ENCODE data around the gene SH3PXD2A.
A peak's percentile ranks its signal among the peaks of the same experiment; 100 is the strongest.

Gene SH3PXD2A

DNA sequence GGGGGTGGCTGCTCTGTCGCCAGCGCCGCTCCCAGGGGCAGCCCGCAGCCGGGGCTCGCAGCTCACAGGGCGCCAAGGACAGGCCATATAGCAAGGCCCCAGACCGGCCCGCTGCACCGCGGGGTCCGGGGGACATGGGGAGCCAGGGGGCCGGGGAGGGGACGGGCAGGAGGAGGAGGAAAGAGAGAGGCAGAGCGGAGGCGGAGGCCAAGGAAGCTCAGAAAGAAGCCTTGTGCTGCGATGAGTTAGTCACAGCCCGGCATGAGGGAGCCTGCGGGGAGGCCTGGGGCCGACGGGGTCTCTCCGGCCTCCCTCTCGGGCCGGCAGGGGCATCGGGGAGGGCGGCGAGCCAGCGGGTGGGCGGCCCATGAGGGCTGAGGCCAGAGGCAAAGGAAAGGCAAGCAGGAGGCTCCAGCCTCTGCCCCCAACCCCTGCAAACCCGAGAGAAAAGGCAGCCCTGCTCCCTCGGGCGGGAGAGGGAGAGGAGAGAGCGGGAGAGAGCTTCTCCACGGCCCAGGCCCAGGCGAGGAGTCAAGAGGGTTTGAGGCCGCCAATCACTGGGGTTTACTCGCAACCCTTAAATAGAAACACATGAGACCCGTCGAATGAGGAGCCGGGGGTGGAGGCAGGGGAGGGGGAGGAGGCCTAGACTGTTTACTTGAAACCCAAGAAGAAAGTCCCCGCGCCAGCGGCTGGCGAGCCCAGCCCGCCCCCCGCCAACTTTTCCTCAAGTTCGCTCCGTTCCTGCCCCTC, 194.0 kb downstream of the SH3PXD2A start:
- no peak for TF ChIP-seq POLR2A (IDR thresholded peaks at IDR 0.05; ENCODE audit: low read depth, low read length)
- no peak for FAIRE-seq
- DNase-seq (ENCODE audit: insufficient read length, low spot score): no peak

DNA sequence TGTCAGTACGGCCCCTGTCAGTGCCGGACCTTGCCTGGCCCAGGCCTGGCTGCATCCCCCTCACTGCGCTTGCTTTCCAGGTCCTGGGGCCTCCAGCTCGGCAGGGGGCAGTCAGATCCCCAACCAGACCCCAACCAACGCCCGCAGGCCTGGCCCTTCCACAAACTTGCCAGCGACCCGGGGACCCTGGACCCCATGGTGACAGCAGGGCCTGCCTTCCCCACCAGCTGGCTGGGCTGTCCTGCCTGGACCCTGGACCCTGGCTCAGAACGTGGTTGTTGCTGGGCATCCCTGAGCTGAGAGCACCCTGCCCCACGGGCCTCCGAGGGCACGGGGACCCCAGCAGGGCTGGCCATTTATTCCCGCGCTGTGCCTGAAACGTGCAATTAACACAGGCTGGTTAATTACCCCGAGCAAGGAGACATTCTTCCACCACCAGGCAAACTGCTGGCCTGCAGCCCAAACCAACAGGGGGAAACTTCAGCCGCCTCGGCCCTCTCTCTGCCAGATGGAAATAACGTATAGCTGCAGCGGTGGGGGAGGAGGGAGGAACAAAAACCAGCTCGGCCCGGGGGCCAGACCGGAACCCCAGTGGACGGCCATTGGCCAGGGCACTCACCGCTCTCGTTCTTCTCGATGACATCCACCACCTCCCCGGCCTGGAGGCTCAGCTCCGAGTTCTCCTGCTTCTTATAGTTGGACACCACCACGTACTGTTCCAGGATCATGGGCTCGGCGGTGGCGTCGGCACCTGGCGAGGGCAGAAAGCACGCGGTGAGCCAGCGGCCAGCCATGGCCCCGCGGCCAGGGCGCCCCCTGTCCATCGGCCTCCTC, 194.8 kb downstream of the SH3PXD2A start:
- DNase-seq (ENCODE audit: insufficient read length, low spot score): no peak
- TF ChIP-seq POLR2A (IDR thresholded peaks at IDR 0.05; ENCODE audit: low read depth, low read length): 0 out of 2 replicates have a peak, but pooled peaks have one; percentile 6
- no peak for FAIRE-seq

DNA sequence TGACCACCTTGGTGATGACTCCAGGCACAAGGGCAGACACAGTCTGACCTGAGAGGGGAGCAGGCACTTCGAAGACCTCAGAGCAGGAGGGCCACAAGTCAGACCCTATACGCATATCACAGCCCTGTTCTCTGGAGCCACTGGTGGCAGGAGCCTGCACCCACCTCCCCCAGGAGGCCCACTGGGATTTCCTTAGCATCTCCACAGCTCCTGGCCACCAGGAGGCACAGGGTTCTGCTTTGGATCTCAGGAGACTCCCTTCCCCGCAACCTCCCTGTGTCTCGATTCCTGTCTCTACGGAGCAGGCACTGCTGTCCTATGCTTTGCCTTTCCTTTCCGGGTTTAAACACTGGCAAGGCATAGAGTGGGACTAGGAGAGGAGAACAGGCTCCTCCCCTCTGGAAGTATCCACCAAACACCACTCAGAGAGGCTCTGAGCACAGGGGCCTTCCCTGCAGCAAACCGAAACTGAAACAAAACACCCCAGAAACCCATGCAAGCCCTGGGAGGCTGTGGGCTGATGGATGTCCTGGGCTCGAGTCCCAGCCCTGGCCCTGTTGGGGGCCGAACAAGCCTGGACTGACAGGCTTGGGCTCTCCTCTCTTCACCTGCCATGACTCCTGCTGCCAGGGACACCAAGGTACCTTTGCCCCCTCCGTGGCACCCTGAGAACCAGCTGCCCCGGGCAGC, 195.6 kb downstream of the SH3PXD2A start:
- peak; percentile 48 for TF ChIP-seq POLR2A (IDR thresholded peaks at IDR 0.05; ENCODE audit: low read depth, low read length)
- DNase-seq (ENCODE audit: insufficient read length, low spot score) (peak; percentile 99), FAIRE-seq (peak; percentile 6)

DNA sequence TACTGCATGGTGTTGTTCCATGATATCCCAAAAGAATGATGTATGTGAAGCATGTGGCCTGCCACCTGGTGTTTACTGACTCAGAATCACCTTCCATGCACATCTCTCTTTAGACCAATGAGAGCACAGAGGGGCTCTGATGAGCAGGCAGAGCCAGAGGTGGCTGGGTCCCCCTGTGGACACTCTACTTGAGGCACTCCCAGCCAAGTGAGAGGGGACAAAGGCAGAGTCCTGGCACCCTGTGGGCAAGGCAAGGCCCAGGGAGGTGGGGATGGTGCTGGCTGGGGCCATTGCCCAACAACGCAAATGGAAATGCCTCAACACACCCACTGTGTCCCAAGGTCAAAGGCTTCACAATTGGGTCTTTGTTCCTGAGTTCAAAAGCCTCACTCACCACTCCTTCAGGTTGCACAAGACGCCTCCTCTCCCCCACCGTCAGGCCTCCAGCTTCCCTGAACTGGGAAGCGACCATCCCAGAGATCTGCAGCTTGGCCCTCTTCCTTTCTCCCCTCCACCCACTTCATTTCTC, 197.3 kb downstream of the SH3PXD2A start:
- no peak for TF ChIP-seq POLR2A (IDR thresholded peaks at IDR 0.05; ENCODE audit: low read depth, low read length)
- FAIRE-seq (no peak), DNase-seq (ENCODE audit: insufficient read length, low spot score) (no peak)

DNA sequence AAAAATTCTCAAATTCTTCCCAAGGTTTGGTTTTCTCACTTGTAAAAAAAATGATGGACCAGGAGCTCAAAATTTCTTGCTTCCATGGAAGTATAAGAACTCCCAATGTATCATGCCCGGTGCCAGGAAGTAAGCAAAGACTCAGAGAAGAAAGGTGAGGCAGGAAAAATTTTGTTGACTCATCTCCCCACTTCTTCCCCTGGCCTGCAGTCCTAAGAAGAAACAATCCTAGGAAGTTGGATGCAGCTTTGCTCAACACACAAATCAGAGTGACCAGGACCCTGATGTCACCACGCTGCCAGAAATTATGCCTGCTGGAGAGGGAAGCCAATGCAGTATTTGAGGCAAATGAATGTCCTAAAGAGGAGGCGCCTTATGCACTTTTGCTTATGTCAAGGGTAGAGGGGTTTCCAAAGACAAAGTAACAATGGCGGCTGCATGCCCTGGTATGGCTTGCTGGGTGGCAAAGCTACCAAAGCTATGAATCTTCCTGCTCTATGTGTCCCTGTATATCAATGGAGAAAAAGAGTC, 198.2 kb downstream of the SH3PXD2A start:
- no peak for TF ChIP-seq POLR2A (IDR thresholded peaks at IDR 0.05; ENCODE audit: low read depth, low read length)
- FAIRE-seq (no peak), DNase-seq (ENCODE audit: insufficient read length, low spot score) (no peak)

DNA sequence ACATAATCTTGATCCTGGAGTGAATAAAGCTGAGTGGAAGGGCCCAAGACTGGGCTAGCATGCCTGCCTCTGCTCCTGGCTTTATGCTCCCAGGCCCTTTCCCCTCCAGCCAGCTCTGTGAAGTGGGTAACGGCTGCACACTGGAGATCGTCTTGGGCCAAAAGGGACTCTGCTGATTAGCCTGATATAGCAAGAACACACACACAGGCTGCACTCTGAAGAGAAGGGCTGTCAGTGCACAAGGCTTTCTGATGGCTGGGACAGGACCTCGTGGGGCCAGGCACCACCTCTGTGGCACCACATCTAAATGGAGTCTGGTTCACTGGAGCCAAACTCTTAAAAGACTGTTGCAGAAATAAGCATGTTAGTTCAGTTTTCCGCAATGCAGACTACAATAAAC, 200.5 kb downstream of the SH3PXD2A start:
- no peak for TF ChIP-seq POLR2A (IDR thresholded peaks at IDR 0.05; ENCODE audit: low read depth, low read length)
- no peak for DNase-seq (ENCODE audit: insufficient read length, low spot score)
- FAIRE-seq: no peak

DNA sequence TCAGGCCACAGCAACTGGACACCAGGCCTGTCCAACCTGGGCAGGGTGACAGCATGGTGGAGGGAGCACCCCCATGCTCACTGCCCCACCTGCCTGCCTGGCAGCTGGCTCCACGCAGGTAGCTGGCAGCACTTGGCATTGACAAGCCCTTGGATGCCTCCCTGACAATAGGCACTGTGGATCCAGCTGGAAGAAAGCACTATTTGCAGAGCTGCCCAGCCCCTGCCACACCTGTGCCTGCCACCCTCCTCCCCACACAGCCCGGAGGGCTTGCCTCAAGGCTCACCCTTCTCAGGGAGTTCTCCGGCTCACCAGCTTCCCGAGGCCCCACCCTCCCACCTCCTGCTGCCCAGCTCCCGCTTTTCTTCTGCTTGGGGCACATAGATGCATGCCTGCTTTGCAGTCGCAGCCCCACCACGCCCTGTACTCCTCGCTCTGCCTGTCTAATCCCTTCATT, 201.8 kb downstream of the SH3PXD2A start:
- DNase-seq (ENCODE audit: insufficient read length, low spot score) (no peak), FAIRE-seq (no peak)
- no peak for TF ChIP-seq POLR2A (IDR thresholded peaks at IDR 0.05; ENCODE audit: low read depth, low read length)

DNA sequence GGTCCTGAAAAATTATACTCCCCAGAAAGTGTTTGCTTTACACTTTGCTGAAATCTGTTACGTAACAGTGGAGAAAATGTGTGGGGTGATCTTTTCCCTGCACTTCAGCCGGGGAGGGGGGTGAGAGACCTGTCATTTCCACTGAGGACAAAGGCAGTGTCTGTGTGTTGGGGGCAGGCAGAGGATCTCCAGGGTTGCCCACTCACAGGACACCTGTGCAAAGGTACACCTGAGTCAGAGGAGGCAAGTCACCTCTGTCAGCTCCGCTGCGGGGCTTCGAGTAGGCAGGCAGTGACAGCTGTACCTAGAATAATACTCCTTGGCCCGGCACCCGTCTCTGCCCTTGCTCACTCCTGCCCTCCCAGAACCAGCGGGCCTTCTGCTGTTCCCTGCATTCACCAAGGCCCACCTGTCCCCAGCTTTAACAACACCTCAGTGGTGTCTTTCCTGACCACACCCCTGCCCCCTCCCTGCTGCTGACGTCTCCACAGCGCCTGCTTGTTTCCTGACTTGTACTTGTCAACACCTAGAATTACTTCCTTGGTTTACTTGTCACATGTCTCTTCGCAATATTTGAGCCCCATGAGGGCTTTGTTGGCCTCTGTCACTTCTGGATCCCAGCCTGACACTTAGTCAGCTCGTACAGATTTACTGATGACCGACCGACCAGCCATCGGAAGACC, 202.6 kb downstream of the SH3PXD2A start:
- no peak for TF ChIP-seq POLR2A (IDR thresholded peaks at IDR 0.05; ENCODE audit: low read depth, low read length)
- FAIRE-seq: no peak
- DNase-seq (ENCODE audit: insufficient read length, low spot score): no peak

DNA sequence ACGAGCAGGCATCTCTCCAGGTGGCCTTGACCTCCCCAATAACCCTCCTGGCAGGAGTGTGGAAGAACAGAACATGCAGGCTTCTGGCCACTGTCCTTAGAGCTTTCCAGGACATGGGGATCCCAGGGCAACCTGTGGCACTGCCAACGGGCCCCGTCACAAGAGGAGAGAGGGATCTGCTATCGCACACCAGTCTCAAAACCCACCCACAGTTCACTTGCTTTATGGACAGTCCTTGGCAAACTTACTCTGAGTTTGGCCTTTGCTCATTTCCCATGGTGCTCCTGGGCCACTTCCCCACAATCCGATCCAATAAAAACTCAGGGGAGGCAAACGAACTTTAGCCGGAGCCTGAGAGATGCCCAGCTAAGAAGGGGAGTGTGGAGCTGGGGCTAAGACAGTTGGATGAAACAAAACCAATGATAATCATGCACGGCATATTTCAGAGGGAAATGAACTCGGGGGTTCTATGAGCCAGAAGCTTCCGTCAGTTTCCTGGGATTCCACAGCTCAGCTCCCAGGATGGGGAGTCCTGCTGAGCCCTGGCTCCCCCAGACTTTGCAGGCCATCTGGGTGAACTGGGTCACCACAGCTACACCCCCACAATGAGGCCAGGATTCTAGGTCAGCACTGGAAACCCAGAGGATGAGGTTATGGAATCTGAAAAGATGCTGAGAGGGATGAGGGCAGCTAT, 203.4 kb downstream of the SH3PXD2A start:
- no peak for DNase-seq (ENCODE audit: insufficient read length, low spot score)
- no peak for FAIRE-seq
- TF ChIP-seq POLR2A (IDR thresholded peaks at IDR 0.05; ENCODE audit: low read depth, low read length): no peak

DNA sequence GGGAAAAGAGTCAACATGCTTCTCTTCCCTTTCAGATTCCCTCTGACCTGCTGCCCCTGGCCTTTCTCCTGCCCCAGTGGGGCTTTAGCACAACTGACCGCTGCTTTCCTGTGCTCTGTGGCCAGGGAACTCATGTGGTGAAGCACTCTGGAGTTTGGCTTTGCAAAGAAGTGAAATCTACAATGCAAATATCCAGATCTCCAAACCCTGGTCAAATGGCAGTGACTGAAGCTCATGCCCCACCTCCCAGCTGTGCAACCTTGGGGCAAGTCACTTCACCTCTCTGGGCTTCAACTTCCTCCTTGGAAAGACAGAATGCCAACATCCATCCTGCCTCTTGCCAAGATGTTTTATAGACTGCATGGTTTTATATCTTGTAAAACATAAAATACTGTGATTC, 204.0 kb downstream of the SH3PXD2A start:
- no peak for TF ChIP-seq POLR2A (IDR thresholded peaks at IDR 0.05; ENCODE audit: low read depth, low read length)
- FAIRE-seq: no peak
- no peak for DNase-seq (ENCODE audit: insufficient read length, low spot score)

DNA sequence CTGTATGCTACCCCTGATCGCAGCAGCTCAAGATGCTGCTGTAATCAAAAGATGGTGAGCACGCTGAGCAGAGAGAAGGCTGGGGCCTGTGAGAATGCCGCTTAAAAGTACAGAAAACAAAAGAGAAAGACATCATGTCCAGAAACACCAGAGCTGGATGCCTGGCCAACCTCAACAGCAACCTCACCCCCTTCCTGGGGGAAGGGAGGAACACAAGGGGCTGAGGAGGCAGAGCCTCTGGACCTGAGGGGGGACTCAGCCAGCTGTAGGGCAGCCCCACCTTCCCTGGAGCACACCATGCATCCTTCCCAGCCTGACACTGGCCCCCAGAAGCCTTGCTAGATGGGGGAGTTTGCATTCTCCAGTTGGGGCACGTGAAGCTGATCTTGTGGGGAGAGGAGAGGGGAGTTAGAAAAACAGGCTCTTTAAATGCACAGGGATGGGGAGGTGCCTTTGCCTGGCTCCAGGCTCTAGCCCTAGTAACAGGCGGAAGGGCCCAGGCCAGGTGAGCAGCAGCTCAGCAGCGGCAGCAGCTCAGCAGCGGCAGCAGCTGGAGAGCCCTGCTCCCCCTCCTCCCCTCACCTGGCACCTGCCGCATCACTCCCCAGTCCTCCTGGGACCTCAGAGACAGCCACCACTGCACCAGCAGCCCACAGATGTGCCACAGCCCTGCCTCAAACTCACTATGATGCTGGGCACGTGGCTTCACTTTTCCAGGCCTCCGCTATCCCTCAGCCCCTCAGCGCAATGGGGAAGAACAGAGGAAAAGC, 205.5 kb downstream of the SH3PXD2A start:
- FAIRE-seq (no peak), DNase-seq (ENCODE audit: insufficient read length, low spot score) (no peak)
- TF ChIP-seq POLR2A (IDR thresholded peaks at IDR 0.05; ENCODE audit: low read depth, low read length): no peak

All from H54 (cell line).